DMS153 (cell line): ENCODE measurements around the gene MMP17.
"Not testable (repeated sequence)": the region's sequence is repeated elsewhere in the genome, so short reads cannot be mapped to it uniquely, and the experiment has no call there.

Experiments used
- DNase-seq: peaks from one replicate; lab custom pipeline; 2025; lab: John Stamatoyannopoulos, UW

MMP17 gene

DNA sequence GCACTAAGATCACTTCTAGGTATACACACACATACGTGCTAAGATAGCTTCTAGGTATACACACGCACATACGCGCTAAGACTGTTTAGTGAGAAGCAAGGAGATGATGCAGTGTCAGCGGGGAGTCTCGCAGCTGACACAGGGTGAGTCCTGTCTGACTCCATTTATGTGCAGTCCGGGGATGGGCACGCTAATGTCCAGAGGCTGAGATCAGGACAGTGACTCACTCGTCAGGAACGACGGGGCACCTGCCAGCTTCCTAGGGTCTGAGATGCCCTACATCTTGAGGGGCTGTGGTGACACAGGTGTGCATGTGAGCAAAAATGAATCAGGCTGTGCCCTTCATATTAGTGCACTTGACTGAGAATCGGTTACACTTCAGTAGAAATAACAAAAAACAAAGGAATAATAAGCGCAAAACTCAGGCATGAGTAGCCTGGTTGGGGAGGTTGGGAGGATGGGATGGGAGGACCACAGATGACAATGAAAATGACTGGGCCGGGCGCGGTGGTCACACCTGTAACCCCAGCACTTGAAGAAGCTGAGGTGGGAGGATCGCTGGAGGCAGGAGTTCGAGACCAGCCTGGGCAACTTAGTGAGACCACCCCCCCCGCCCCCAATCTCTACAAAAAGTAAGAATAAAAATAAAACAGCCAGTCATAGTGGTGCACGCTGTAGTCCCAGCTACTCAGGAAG is 37.1 kb downstream of the MMP17 start:
- DNase-seq: no peak

DNA sequence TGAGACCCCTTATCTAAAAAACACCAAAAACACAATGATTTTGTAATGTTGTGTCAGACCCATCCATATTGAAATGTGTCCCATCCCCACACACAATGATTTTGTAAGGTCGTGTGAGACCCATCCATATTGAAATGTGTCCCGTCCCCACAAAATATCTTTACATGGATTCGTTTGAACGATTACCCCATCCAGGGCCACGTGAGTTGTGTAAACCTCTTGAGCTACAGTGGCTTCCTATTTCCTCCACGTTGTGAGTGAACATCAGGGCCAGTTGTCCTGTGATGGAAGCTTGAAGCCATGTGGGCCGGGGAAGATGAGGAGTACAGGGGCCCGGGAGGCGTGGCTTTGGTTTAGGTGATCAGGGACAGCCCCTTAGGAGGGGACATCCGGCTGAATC is 39.3 kb downstream of the MMP17 start:
- no peak for DNase-seq

DNA sequence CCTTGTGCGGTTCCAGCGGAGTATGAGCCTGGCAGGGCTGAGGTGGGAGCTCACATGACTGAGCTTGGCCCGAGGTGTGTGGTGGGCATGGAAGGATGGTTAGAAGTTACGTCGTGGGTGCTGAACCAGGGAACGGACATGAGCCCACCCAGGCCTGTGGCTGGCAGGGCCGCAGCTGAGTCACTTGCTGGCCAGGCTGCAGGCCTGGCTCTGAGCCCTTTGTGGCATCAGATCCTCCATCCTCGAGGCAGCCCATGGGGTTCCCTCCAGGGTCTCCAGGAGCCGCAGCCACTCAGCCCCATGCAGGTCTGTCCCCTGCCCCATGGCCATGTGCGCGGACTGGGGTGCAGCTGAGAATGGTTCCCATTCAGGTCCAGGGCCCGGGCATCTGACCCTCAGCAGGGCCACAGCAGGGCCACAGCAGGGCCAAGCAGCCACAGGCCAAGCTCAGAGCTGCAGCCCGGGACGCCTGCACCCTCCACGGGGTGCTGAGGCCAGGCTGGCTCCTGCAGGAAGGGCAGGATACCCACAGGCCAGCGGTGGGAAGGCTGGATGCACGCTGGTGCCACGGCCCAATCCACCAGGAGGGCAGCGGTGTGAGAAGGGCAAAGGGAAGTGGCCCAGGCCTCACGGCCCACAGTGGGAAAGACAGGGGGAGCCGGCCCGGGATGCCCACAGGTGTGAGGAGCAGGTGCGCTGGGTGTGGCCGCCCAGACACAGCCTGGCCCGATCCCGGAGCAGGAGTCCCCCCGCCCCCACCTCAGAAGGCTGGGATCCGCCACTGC is 39.9 kb downstream of the MMP17 start:
- DNase-seq: no peak

DNA sequence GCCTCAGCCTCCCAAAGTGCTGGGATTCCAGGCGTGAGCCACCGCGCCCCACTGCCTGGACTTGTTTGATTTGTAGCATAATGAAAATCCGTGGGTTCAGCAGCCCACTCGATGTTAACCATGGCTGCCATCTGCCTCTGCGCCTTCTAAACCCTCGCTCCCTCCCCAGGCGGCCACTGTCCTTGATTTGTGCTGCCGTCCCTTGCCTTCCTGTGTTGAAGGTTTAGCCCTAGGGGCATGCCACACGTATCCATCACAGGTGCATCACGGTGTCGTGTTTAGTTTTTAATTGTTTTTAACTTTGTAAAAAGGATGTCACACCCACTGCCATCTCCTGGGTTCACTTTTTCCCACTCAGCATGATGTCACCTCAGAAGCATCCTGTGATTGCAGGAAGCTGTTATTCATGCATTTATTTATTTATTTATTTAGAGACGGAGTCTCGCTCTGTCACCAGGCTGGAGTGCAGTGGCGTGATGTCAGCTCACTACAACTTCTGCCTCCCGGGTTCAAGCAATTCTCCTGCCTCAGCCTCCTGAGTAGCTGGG is 41.8 kb downstream of the MMP17 start:
- peak; percentile 50 for DNase-seq

DNA sequence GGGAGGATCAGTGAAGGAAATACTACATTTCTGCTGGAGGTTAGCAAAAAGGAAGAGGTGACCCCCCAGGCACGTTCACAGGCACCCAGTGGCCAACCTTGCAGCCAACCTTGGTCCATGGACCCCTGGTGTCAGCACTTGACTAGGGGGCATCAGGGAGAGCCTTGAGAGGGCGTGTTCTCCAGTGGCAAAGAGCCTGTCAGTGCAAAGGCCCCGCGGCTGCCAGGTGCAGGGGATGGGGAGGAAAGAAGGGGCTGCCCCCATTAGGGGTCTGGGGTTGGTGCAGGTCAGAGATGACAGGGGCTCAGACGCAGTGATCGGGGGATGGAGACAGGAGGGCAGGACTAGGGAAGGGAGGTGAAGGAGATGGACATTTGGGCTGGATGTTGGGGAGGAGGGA is 43.5 kb downstream of the MMP17 start:
- no peak for DNase-seq

DNA sequence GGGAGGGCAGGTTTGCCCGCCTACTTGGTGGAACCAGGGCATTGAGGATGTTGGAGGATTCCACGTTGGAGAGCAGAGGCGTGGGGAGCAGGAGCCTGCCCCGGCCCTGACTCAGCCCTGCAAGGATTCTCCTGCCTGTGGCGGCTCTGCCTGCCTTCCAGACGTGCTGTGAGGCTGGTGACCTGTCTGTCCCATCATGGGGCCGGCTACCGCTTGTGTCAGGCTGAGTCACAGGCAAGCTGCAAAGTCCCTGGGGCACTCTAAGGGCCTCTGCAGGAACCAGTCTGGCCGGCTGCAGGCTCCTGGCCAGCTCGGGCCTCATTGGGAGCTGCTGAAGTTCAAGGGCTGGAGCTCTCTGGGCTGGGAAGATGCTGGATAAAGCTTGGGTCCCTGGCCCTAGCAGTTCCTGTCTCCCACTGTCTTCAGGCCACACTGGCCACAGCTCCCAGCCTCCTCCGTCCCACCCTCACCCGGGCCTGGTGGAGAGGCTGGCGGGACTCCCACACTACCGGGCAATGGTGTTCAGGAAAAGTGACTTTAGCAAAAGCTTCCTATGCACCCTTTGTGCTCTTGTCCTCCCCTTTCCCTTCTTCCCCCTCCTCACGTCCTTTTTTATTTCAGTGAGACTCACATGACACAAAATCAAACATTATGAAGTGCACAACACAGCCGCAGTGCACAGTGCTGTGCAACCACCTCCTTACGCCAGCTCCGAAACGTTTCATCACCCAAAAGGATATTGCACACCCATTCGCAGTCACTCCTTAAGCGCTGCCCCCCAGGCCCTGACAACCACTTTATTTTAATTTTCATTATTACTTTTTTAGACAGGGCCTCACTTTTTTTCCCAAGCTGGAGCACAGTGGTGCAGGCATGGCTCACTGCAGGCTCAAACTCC is 44.2 kb downstream of the MMP17 start:
- no peak for DNase-seq

DNA sequence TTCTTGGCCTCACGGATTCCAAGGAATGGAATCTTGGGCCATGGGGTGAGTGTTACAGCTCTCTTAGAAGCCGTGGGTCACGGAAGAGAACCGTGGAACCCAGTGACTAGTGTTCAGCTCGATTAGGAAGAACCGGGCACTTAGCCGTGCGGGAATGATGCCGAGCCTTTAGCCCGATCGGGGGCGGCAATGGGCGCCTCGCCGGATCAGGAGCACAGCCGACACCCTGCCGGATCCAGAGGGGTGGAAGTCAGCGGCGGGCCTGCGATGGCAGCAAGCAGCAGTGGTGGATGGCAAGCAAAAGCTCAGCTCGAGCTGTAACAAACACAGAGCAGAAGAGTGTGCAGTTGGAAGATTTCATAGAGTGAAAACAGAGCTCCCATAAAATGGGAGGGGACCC is 45.1 kb downstream of the MMP17 start:
- DNase-seq: no peak

DNA sequence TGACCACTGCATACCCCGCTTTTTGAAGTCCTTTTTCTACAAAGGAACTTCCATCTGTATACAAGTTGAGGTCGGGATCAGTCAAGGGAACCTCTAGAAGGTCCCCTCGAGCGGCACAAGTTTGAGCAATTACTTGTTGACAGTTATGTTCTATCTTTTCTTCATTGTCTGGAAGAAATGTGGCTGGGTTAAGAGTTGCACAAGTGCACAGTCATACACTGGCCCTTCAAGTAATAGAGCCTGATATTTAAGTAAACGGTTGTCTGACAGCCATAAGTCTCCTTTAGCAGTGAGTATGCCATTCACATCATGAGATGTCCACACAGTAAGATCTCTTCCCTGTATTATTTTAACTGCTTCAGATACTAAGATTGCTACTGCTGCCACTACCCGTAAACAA is 46.8 kb downstream of the MMP17 start:
- DNase-seq: not testable (repeated sequence)

DNA sequence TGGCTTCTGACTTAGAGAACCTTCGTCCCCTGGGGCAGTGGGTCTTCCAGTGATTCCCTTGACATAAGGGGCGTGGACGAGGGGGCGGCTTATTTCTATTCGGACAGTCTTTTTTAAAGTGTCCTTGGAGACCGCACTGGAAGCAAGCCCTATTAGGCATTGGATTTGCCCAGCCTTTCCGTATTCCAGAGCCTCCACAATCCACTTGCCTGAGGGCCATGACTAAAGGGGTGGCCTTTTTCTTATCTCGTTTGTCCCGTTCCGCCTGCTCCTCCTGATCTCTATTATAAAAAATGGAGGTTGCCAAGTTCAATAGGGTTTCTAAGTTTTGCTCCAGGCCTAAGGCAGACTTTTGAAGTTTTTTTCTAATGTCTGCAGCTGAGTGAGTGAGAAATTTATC is 49.0 kb downstream of the MMP17 start:
- DNase-seq: not testable (repeated sequence)

DNA sequence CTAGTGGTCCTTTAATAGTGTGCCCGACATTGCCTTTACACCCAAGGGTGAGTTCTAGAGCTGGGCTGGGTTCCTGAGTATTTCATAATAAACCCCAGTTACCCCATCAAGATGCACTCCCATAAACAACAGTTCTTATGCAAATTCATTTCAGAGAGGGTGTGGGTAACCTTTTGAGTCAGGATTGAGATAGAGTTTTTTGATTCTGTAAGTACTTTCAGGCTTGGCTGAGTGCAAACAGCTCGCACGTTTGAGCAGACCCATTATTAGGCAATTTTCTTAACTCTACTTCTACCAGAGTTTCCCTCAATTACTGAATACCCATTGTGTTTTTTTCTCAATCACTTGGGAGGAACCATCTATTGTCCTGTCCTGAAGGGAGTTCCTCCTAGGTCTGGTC is 50.2 kb downstream of the MMP17 start:
- DNase-seq: not testable (repeated sequence)

DNA sequence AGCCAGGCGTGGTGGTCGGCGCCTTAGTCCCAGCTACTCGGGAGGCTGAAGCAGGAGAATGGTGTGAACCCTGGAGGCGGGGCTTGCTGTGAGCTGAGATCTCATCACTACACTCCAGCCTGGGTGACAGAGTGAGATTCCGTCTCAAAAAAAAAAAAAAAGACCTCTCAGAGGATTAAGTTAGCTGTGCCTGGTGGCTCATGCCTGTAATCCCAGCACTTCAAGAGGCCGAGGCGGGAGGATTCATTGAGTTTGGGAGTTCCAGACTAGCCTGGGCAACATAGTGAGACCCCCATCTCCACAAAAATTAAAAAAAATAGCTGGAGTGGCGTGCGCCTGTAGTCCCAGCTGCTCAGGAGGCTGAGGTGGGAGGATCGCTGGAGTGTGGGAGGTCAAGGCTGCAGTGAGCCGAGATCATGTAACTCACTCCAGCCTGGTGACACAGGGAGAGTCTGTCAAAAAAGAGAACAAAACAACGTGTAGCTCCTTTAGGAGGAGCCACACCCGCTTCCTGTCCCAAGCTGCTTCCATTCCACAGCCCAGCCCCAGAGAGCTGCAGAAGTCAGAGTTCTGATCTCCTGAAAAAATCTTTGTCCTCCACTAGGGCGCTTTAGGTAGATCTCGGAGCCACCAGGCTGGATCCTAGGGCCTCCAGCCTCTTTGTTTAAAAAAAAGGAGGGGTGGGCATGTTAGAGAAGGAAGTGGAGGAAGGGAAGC is 54.8 kb downstream of the MMP17 start:
- no peak for DNase-seq

DNA sequence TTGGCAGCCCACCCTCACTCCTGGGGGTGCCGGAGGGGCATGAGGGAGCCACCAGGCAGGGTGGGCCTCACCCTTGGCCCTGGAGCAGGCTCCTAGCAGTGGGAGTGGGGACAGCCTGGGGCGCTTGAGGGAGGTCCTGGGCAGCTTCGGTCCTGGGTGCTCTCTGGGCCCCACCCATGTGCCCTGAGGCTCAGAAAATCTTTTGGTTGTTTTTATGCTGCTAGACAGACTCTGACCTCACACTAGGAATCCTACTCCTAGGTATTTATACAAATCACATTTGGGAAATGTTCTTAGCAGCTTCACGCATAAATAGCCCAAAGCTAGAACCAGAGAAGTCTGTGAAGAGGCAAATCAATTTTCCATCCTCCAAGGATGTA is 55.3 kb downstream of the MMP17 start:
- no peak for DNase-seq

DNA sequence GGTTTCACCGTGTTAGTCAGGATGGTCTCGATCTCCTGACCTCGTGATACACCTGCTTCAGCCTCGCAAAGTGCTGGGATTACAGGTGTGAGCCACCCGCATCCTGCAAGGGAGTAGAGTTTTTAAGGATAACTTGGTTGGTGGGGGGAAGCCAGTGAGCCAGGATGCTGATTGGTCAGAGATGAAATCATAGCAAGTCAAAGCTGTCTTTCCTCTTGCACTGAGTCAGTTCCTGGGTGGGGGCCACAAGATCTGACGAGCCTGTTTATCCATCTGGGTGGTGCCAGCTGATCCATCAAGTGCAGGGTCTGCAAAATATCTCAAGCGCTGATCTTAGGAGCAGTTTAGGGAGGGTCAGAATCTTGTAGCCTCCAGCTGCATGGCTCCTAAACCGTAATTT is 56.9 kb downstream of the MMP17 start:
- DNase-seq: not testable (repeated sequence)

DNA sequence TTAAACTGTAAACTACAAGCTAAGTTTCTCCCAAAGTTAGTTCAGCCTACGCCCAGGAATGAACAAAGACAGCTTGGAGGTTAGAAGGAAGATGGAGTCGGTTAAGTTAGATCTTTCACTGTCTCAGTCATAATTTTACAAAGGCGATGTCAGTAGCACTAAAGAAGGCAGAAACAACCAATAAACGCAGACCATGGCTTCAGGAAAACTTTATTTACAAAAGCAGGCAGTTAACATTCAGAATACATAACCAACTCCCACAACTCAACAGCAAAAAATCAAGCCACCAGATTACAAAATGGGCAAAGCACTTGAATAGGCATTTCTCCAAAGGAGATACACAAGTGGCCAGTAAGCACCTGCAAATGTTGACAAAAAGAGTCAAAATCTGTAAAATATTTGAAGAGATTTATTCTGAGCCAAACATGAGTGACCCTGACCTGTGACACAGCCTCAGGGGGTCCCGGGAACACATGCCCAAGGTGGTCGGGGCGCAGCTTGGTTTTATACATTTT is 57.4 kb downstream of the MMP17 start:
- DNase-seq: no peak

DNA sequence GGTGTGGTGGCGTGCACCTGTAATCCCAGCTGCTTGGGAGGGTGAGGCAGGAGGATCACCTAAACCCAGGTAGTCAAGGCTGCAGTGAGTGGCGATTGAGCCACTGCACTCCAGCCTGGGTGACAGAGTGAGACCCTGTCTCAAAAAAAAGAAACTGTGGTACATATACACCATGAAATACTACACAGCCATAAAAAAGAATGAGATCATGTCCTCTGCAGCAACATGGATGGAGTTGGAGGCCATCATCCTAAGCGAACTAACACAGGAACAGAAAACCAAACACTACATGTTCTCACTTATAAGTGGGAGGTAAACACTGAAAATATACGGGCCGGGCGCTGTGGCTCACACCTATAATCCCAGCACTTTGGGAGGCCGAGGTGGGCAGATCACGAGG is 63.5 kb downstream of the MMP17 start:
- not testable (repeated sequence) for DNase-seq

DNA sequence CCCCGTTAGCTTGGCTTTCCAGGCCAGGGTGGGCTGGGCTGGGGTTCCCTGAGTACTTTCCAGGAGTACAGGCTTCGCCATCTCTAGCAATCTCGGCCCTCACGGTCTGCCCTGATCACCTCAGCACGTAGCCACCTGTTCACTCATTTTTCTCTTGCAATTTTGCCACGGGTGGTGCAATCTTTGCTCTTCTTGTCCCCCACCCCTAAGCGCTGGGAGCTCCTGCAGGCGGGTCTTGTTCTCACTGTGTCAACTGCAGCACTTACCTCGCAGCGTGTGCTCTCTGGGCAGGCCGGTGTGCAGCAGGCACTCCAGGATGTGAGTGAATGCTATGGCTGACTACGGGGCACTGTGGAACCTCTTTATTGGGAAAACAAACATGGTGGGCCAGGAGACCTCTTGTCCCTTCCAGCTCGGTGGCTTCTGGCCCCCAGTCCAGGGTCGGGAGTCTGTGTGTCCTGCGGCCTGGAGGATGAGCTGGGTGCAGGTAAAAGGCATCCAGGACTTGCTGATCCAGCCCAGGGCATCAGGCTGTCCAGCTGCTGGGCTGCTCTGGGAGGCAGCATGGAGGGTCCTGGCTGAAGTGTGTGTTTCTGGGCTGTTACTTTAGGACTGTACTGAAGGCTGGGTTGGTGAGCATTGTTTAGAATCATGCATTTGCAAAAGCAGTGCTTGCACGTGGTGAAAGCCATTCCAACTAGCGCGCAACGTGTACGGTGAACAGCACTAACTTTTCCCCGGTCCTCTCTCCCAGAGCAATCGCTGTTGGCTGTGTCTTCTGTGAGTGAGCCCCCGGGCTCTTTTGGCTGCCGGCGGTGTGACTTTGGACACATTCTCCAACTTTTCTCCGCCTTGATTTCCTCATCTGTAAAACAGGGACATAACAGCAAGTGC is 64.8 kb downstream of the MMP17 start:
- no peak for DNase-seq

DNA sequence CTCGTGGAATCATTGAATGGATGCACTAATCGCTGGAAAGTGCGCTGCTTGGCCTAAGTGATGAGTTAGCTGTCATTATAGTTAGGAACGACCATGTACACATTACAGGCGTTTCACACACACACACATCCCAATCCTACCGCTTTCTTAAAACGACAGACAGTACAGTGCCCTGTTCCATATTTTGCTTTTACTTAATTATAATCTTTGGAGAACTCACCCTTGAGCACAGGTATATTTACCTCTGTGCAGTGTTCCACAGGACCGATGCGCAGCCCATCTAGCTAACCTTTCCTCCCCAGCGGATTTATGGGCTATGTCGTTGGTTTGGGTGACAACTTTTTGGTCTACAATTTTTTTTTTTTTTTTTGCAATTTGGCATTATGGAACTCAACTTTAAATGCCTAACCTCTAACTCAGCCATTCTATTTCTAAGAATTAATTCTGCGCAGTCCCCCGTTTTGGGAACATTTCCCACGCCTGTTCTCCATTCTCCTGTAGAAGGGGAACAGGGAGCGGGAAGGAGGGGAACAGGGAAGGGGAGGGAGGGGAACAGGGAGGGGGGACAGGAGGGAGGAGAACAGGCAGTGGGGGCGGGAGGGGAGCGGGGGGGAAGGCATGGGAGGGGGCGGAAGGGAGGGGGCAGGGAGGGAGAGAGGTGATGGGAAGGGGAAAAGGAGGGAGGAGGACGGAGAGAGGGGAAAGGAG is 65.6 kb downstream of the MMP17 start:
- no peak for DNase-seq

DNA sequence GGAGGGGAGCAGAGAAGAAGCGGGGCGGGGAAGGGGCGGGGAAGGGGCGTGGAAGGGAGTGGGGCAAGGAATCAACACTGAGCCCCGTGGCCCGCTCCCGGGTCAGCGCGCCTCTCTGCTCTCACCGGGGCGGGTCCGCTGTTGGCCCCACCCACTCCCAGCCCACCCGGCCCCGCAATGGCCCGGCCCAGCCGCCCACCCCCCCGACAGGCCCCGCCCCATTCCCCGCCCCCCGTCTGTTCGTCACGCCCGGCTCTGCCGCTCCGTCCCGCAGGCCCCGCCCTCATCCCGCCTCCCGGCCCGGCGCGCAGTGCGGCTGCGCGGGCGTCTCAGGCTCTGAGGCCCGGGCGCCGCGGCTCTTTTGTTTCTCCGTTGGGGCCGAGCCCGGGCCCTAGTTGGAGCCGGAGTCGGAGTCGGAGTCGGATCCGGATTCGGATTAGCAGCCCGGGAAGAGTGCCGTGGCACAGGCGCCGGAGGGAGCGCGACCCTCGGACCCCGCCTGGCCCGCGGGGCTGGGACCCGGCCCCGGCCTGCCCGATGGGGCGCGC is 66.2 kb downstream of the MMP17 start, which contains the start of gene ULK1:
ULK1 (plus strand) TSS at position 310 of the 548 bp plus-strand sequence. CDS start 380 bp downstream, outside the sequence.
- peak; percentile 75 for DNase-seq

DNA sequence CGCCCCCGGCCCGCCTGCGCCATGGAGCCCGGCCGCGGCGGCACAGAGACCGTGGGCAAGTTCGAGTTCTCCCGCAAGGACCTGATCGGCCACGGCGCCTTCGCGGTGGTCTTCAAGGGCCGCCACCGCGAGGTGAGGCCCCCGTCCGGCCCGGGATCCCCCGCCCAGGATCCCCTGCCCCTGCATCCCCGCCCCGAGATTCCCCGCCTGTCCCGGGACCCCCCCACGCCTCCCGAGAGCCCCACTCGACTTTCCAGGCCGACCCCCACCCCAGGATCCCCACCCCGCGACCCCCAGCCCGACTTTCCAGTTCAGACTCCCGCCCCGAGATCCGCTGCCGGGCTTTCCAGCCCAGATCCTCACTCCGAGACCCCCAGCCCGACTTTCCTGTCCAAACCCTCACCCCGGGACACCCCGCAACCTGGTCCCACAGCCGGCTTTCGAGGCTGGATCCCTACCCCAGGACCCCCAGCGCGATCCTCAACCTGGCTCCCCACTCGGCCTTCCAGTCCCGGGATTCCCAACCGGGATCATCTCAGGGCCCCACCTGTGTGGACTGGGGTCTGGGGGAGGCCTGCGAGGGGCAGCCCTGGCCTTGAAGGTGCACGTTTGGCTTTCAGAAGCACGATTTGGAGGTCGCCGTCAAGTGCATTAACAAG is 66.9 kb downstream of the MMP17 start:
- no peak for DNase-seq
